Measurements from ENCODE around the gene SOST.

DNA sequence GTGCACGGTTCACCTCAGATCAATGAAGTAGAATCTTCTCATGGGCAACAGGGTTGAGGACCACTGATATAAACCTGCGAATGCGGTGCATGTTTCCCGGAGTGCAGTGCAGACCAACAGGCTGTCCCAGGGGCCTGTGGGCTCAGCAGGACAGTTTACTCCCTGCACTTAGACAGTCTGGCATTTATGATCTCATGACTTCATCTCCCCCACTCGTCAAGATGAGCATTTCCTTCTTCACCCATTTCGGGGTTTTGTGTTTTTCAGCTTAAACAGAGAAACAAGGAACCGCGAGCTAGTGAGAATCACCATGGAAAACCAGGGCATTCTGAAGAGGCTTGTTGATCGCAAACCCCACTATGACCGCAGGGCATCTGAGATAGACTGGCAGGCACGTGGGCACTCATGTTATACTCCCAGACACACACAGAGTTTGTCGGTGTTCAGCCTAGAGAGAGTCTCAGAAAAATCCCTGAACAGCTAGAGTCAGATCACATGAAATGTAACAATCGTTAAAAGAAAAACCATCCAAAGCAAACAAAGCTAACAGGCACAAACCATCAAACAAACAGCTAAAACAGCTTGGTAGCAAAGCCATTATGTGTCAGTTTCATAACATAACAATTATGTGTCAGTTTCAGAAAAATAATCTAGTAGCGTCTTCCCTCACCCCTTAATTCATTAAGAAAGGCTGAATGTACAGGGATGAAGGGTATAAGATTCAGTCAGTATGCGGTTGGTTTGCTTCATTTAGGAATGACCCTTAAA is 24.5 kb upstream of the SOST start:
- TF ChIP-seq, protein P1, sequence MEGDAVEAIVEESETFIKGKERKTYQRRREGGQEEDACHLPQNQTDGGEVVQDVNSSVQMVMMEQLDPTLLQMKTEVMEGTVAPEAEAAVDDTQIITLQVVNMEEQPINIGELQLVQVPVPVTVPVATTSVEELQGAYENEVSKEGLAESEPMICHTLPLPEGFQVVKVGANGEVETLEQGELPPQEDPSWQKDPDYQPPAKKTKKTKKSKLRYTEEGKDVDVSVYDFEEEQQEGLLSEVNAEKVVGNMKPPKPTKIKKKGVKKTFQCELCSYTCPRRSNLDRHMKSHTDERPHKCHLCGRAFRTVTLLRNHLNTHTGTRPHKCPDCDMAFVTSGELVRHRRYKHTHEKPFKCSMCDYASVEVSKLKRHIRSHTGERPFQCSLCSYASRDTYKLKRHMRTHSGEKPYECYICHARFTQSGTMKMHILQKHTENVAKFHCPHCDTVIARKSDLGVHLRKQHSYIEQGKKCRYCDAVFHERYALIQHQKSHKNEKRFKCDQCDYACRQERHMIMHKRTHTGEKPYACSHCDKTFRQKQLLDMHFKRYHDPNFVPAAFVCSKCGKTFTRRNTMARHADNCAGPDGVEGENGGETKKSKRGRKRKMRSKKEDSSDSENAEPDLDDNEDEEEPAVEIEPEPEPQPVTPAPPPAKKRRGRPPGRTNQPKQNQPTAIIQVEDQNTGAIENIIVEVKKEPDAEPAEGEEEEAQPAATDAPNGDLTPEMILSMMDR (IDR thresholded peaks at IDR 0.05): no peak
- no peak for TF ChIP-seq POLR2A (IDR thresholded peaks at IDR 0.05)

Measured in esophagus squamous epithelium (tissue), 4 donors.